Endothelial cell of umbilical vein (primary cell): ENCODE data around the gene OR6T1. TPM values are rescaled to one million over a fixed set of nuclear protein-coding genes. Genes with fewer than 3 reads are reported as not detected.

Experiments
- Bru-seq: library from RNA; stranded (reverse); fragments of 400-500 nt; gene quantifications from one replicate; lab custom pipeline; 2021; lab: Mats Ljungman, UMichigan
- BruChase-seq, 2 experiments: library from RNA; stranded (reverse); fragments of 400-500 nt; gene quantifications; one replicate each; lab custom pipeline; 2021; lab: Mats Ljungman, UMichigan
- BruUV-seq: library from RNA; stranded (reverse); fragments of 400-500 nt; replicated peaks from 2 replicates; lab custom pipeline; 2021; lab: Mats Ljungman, UMichigan
- CTCF ChIA-PET: fragments of 300-600, 350-600 bp; sonication (Branson Sonifier 250); formaldehyde crosslinking; loops from one replicate; lab custom pipeline; 2021; ENCODE audit warnings: antibody characterized with exemption, inconsistent platforms; lab: Charles Lee
- POLR2A ChIA-PET: fragments of 300-600, 350-600 bp; sonication (Branson Sonifier 250); formaldehyde crosslinking; loops from one replicate; lab custom pipeline; 2021; ENCODE audit warnings: antibody characterized with exemption, inconsistent platforms; lab: Charles Lee
- DNase-seq: peaks from one replicate; pipeline ENCODE4 v3.0.0-alpha.2; 2011; ENCODE audit warnings: low read depth, low spot score
- FAIRE-seq: peaks from 2 replicates; lab custom pipeline; 2011; peaks lifted over from hg19 to GRCh38; lab: Jason Lieb, UNC
- H2AFZ ChIP-seq: 2 replicates; pipeline ENCODE4 v1.6.0; 2012; ENCODE audit warnings: low read depth, low read length, control low read depth, inconsistent platforms
- H3K27ac ChIP-seq: 2 replicates; pipeline ENCODE4 v1.5.1; 2011; ENCODE audit warnings: low read depth, mild to moderate bottlenecking, control low read depth, low read length, moderate library complexity; ENCODE audit not compliant: insufficient read depth
- H3K27me3 ChIP-seq, 2 experiments: 2 replicates each; pipeline versions ENCODE4 v1.6.0 to v1.6.1; 2011; ENCODE audit warnings: low read length in 2 of 2, mixed read lengths in 1 of 2; ENCODE audit not compliant: control insufficient read depth in 2 of 2, insufficient read depth in 2 of 2
- H3K36me3 ChIP-seq, 2 experiments: 2 replicates in 1 of 2; 3 replicates in 1 of 2; pipeline ENCODE4 v1.5.1; 2011; ENCODE audit warnings: low read length in 2 of 2, mild to moderate bottlenecking in 1 of 2, moderate library complexity in 1 of 2; ENCODE audit not compliant: control insufficient read depth in 2 of 2, insufficient read depth in 2 of 2; ENCODE audit errors: extremely low read depth in 1 of 2
- H3K4me1 ChIP-seq: 3 replicates; pipeline ENCODE4 v1.5.1; 2011; ENCODE audit warnings: mild to moderate bottlenecking, low read length; ENCODE audit not compliant: control insufficient read depth, insufficient read depth; ENCODE audit errors: extremely low read depth
- H3K4me2 ChIP-seq: 2 replicates; pipeline ENCODE4 v1.6.1; 2011; ENCODE audit warnings: low read length, control low read depth, mixed read lengths; ENCODE audit not compliant: insufficient read depth
- H3K4me3 ChIP-seq, 3 experiments: fragments of 200-600 bp in 1 of 3; sonication (generic), shearing (Covaris generic) in 1 of 3; replicated peaks in 1 of 3; 2 replicates each; pipeline ENCODE4 v1.5.1; 2011 to 2016; ENCODE audit warnings: control low read depth in 3 of 3, low read length in 3 of 3, mild to moderate bottlenecking in 2 of 3, inconsistent platforms in 1 of 3, low read depth in 1 of 3, moderate library complexity in 1 of 3; ENCODE audit not compliant: insufficient read depth in 1 of 3
- H3K79me2 ChIP-seq: 2 replicates; pipeline ENCODE4 v1.6.0; 2012; ENCODE audit warnings: low read length, inconsistent platforms; ENCODE audit not compliant: control insufficient read depth, insufficient read depth
- H3K9ac ChIP-seq: replicated peaks from 2 replicates; pipeline ENCODE3; 2011; ENCODE audit warnings: low read length, control low read depth; ENCODE audit not compliant: insufficient read depth; ENCODE audit errors: extremely low read depth
- H3K9me1 ChIP-seq: replicated peaks from 3 replicates; pipeline ENCODE4 v1.6.0; 2011; ENCODE audit warnings: mild to moderate bottlenecking, low read length; ENCODE audit not compliant: control insufficient read depth, insufficient read depth; ENCODE audit errors: extremely low read depth
- H3K9me3 ChIP-seq: replicated peaks from 2 replicates; pipeline ENCODE4 v1.5.1; 2012; ENCODE audit warnings: low read length, inconsistent platforms; ENCODE audit not compliant: control insufficient read depth, insufficient read depth
- H4K20me1 ChIP-seq: replicated peaks from 2 replicates; pipeline ENCODE3; 2011; ENCODE audit warnings: mild to moderate bottlenecking, low read length; ENCODE audit not compliant: control insufficient read depth, insufficient read depth; ENCODE audit errors: extremely low read depth
- CTCF ChIP-seq, 2 donors: IDR thresholded peaks; 1 replicate in 1 of 2; 2 replicates in 1 of 2; pipeline ENCODE4 v1.5.1; 2011; ENCODE audit warnings: low read length in 2 of 2, mild to moderate bottlenecking in 2 of 2, moderate library complexity in 2 of 2, control low read depth in 1 of 2, inconsistent platforms in 1 of 2, low read depth in 1 of 2; ENCODE audit not compliant: insufficient read depth in 1 of 2; ENCODE audit errors: extremely low read depth in 1 of 2
- EZH2 ChIP-seq: IDR thresholded peaks from 2 replicates; pipeline ENCODE4 v1.6.1; 2012; ENCODE audit warnings: borderline replicate concordance, low read depth, mild to moderate bottlenecking, moderate library complexity, low read length, inconsistent platforms; ENCODE audit not compliant: severe bottlenecking
- FOS ChIP-seq: IDR thresholded peaks from 2 replicates; pipeline ENCODE4 v1.6.1; 2011; ENCODE audit warnings: mild to moderate bottlenecking, low read length, moderate library complexity, borderline replicate concordance; ENCODE audit not compliant: insufficient read depth
- JUN ChIP-seq: IDR thresholded peaks from 2 replicates; pipeline ENCODE4 v1.6.1; 2011; ENCODE audit warnings: borderline replicate concordance, low read depth; ENCODE audit not compliant: insufficient read length, insufficient read depth
- MAX ChIP-seq: IDR thresholded peaks from 2 replicates; pipeline ENCODE4 v1.6.1; 2011; ENCODE audit not compliant: insufficient read depth, insufficient read length
- MYC ChIP-seq: IDR thresholded peaks from one replicate; pipeline ENCODE4 v1.6.1; 2011; ENCODE audit warnings: mild to moderate bottlenecking, low read depth, low read length
- POLR2A ChIP-seq: IDR thresholded peaks from 2 replicates; pipeline ENCODE4 v1.6.1; 2012; ENCODE audit warnings: low read depth, mild to moderate bottlenecking, control low read depth, low read length
- dilution Hi-C: fragments of 300-500 bp; cut with MboI; formaldehyde crosslinking; loops from one replicate; pipeline ENCODE4 v1.15.0; 2019; ENCODE audit warnings: low sequenced_read_pairs; ENCODE audit not compliant: extremely low pct_ligation_motif_present
- intact Hi-C: fragments of 100-400 bp; cut with micrococcal nuclease; formaldehyde crosslinking; loops from one replicate; pipeline ENCODE4 v1.10.0; 2022
- long read RNA-seq: library from polyadenylated mRNA; stranded (forward); transcript quantifications from one replicate; pipeline ENCODE4 v2.0.0, GENCODE V29; 2021
- polyA minus RNA-seq, 3 experiments: library from RNA; depleted of rRNA, polyadenylated mRNA; stranded (reverse); fragments of >200 nt; gene quantifications; 1 replicate in 1 of 3; 2 replicates in 2 of 3; pipeline ENCODE4 v1.2.3, GENCODE V29; 2011
- polyA plus RNA-seq, 4 experiments: library from polyadenylated mRNA; depleted of rRNA in 3 of 4; stranded (reverse) in 3 of 4; unstranded in 1 of 4; fragments of >200 nt; gene quantifications; 2 replicates each; pipeline versions ENCODE4 v1.2.1 to v1.2.3, GENCODE V29; 2011 to 2012; ENCODE audit warnings: missing spikeins in 1 of 4
- total RNA-seq: library from RNA; stranded (reverse); gene quantifications from 2 replicates; pipeline ENCODE4 v1.2.3, GENCODE V29; 2021

The OR6T1 gene
- total RNA-seq (not detected in 2 replicates), polyA plus RNA-seq (not detected in 2 replicates), polyA minus RNA-seq (not detected in 2 replicates), Bru-seq, nascent RNA (not detected), BruChase-seq, experiment 1, labeled RNA remaining after a 6-hour chase (not detected), BruChase-seq, experiment 2, labeled RNA remaining after a 2-hour chase (not detected)
- polyA plus RNA-seq (2011; cell fraction: cytosol; rRNA removed) = not detected in 2 replicates
- polyA plus RNA-seq (2011; cell fraction: nucleus; rRNA removed) = not detected in 2 replicates
- polyA plus RNA-seq (2012) = not detected in 2 replicates
- polyA minus RNA-seq (2011; cell fraction: cytosol; rRNA and poly(A)+ RNA removed) = not detected
- polyA minus RNA-seq (2011; cell fraction: nucleus; rRNA and poly(A)+ RNA removed) = not detected in 2 replicates
- long read RNA-seq = 0 reads

- no peaks in the 10 kb centered on the region for H3K27me3 ChIP-seq
- H3K36me3 ChIP-seq = no peaks in the 10 kb centered on the region
- no peak within 1 kb of the TSS for H3K4me2 ChIP-seq
- H3K79me2 ChIP-seq = no peaks in the 10 kb centered on the region
- H3K9me1 ChIP-seq = no peaks in the 10 kb centered on the region
- ChIA-PET CTCF (no interaction called here), POLR2A (no interaction called here)
- no peak within 1 kb of the TSS for H3K4me3 ChIP-seq
- DNase-seq (no peak), FAIRE-seq (no peak)
- BruUV-seq = no TSS peak
- H4K20me1 ChIP-seq = no peaks in the 10 kb centered on the region
- H2AFZ ChIP-seq = no peak within 1 kb of the TSS
- dilution Hi-C loops = no loop called here
- H3K4me1 ChIP-seq = no peaks in the 10 kb centered on the region
- H3K9ac ChIP-seq = no peak within 1 kb of the TSS
- no peak for TF ChIP-seq JUN
- no peak for TF ChIP-seq CTCF (IDR thresholded peaks at IDR 0.05; ENCODE audit: extremely low read depth in 1 of 2, insufficient read depth in 1 of 2, low read depth in 1 of 2, low read length in 2 of 2)
- no peak for TF ChIP-seq MAX
- TF ChIP-seq EZH2 = no peak
- no peak for TF ChIP-seq POLR2A
- no peak for TF ChIP-seq FOS
- no peak for TF ChIP-seq MYC
- intact Hi-C loops = no loop called here
- no peak within 1 kb of the TSS for H3K27ac ChIP-seq
- H3K9me3 ChIP-seq = no peaks in the 10 kb centered on the region
Measured at GRCh38 chr11:123943738-123944137, at the start of gene OR6T1. TSS of gene OR6T1 (minus strand) at chr11:123943838. CDS start at chr11:123943838, 0 bp downstream.
